ENCODE results near the gene LRIG1. TPM values are rescaled to one million over a fixed set of nuclear protein-coding genes. Genes with fewer than 3 reads are reported as not detected.

The LRIG1 gene
- total RNA-seq, 1 experiment from 2014 or later, result 24.1 TPM

DNA sequence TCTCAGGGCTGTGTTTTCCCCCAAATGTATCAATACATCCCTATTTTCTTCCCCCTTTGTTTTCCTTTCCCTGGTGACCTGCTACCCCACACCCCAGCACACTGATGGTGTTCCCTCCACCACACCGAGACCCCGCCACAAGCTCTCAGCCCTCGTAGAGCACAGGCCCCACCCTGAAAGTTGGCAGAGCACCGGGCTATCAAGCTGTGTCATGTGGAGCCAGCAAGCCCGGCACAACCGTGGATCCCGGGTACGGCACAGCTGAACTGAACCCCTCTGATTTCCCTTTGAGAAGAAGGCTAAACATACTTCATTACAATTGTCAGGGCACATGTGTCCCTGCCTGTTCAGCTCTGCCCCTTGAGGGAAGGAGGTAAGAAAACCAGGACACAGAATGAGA lies 69.9 kb downstream of the LRIG1 start:
- ChIA-PET POLR2A (ENCODE audit: low non-redundant PET) (no interaction called here), CTCF (no interaction called here)
- Histone ChIP-seq H3K27ac (ENCODE audit: low read depth, low read length, poor library complexity, severe bottlenecking) (no peak overlapping the region), H3K4me3 (ENCODE audit: low read depth, low read length, poor library complexity, severe bottlenecking) (no peak overlapping the region), H3K27me3 (replicated peaks; ENCODE audit: insufficient read depth, low read depth, low read length, poor library complexity) (no peaks in the 10 kb centered on the region), H3K4me1 (ENCODE audit: insufficient read depth, low read length, poor library complexity, severe bottlenecking) (peaks cover 18% of the 10 kb centered on the region), H3K9me3 (ENCODE audit: low read depth, low read length, poor library complexity, severe bottlenecking) (no peaks in the 10 kb centered on the region), H3K36me3 (ENCODE audit: insufficient read depth, low read length, poor library complexity, severe bottlenecking) (no peaks in the 10 kb centered on the region)
- BruUV-seq (replicated peaks), result no TSS peak
- intact Hi-C loops (cut with micrococcal nuclease; ENCODE audit: unreplicated experiment), result no loop called here
- TF ChIP-seq, protein P1, sequence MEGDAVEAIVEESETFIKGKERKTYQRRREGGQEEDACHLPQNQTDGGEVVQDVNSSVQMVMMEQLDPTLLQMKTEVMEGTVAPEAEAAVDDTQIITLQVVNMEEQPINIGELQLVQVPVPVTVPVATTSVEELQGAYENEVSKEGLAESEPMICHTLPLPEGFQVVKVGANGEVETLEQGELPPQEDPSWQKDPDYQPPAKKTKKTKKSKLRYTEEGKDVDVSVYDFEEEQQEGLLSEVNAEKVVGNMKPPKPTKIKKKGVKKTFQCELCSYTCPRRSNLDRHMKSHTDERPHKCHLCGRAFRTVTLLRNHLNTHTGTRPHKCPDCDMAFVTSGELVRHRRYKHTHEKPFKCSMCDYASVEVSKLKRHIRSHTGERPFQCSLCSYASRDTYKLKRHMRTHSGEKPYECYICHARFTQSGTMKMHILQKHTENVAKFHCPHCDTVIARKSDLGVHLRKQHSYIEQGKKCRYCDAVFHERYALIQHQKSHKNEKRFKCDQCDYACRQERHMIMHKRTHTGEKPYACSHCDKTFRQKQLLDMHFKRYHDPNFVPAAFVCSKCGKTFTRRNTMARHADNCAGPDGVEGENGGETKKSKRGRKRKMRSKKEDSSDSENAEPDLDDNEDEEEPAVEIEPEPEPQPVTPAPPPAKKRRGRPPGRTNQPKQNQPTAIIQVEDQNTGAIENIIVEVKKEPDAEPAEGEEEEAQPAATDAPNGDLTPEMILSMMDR (conservative IDR thresholded peaks at IDR 0.05; ENCODE audit: low read depth, low read length), result no peak
- no peak for DNase-seq (ENCODE audit: low spot score)

DNA sequence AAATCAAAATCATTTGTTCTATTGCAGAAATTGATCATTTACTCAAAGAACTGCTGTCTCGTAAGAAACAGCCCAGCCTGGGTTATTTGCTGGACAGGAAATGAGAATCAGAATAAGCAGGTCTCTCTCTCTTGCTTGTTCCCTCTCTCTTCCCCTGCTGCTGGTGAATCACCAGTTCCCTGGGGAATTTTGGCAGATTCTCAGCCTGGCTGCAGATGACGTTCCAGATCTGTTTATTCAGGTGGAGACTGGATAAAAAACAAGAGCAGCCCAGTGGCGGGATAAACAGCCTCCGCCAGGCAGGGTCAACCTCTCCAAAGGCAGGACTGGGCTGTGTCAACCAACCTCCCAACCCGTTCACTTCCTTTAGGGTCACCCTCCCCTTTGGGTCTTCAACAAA lies 72.1 kb downstream of the LRIG1 start:
- Histone ChIP-seq H3K4me3 (ENCODE audit: low read depth, low read length, poor library complexity, severe bottlenecking) (no peak overlapping the region), H3K36me3 (ENCODE audit: insufficient read depth, low read length, poor library complexity, severe bottlenecking) (no peaks in the 10 kb centered on the region), H3K9me3 (ENCODE audit: low read depth, low read length, poor library complexity, severe bottlenecking) (no peaks in the 10 kb centered on the region), H3K27me3 (replicated peaks; ENCODE audit: insufficient read depth, low read depth, low read length, poor library complexity) (no peaks in the 10 kb centered on the region), H3K27ac (ENCODE audit: low read depth, low read length, poor library complexity, severe bottlenecking) (peak overlapping the region; percentile 68), H3K4me1 (ENCODE audit: insufficient read depth, low read length, poor library complexity, severe bottlenecking) (peaks cover 18% of the 10 kb centered on the region)
- intact Hi-C loops (cut with micrococcal nuclease; ENCODE audit: unreplicated experiment), result loop anchor here (5.0 kb wide), 1 partner anchor 74 kb away; the partner anchor contains the start of gene LRIG1
- ChIA-PET CTCF (no interaction called here), POLR2A (ENCODE audit: low non-redundant PET) (no interaction called here)
- no TSS peak for BruUV-seq (replicated peaks)
- peak; percentile 89 for DNase-seq (ENCODE audit: low spot score)
- TF ChIP-seq EZH2 (IDR thresholded peaks at IDR 0.05; ENCODE audit: borderline replicate concordance, low read depth, low read length, poor library complexity, severe bottlenecking), result no peak
- TF ChIP-seq, protein P1 (conservative IDR thresholded peaks at IDR 0.05; ENCODE audit: low read depth, low read length), result no peak

DNA sequence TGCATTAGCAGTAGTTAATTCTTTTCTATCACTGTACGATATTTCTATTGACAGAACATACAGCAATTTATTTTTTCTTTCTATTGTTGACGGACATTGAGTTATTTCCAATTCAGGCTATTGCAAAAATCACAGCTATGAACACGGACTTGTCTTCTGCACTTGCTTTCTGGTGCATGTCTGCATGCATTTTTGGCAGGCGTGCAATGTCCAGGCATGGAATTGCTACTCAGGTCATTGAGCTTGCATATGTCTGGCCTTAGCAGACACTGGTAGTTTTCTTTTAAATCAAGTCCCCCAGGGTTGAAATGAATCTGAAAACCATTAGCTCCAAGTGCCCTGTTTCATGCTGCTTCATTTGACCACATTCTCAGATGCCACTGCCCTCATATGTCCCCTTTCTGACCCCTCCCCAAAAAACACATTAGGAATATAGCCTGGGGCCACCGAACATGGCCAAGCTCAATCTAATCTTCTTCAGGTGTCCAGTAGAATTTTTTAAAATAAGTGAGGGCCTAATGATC lies 72.8 kb downstream of the LRIG1 start:
- TF ChIP-seq EZH2 (IDR thresholded peaks at IDR 0.05; ENCODE audit: borderline replicate concordance, low read depth, low read length, poor library complexity, severe bottlenecking), result no peak
- TF ChIP-seq, protein P1 (conservative IDR thresholded peaks at IDR 0.05; ENCODE audit: low read depth, low read length), result no peak
- Histone ChIP-seq H3K4me1 (ENCODE audit: insufficient read depth, low read length, poor library complexity, severe bottlenecking) (peaks cover 18% of the 10 kb centered on the region), H3K9me3 (ENCODE audit: low read depth, low read length, poor library complexity, severe bottlenecking) (no peaks in the 10 kb centered on the region), H3K27ac (ENCODE audit: low read depth, low read length, poor library complexity, severe bottlenecking) (peak overlapping the region; percentile 68), H3K27me3 (replicated peaks; ENCODE audit: insufficient read depth, low read depth, low read length, poor library complexity) (no peaks in the 10 kb centered on the region), H3K4me3 (ENCODE audit: low read depth, low read length, poor library complexity, severe bottlenecking) (no peak overlapping the region), H3K36me3 (ENCODE audit: insufficient read depth, low read length, poor library complexity, severe bottlenecking) (no peaks in the 10 kb centered on the region)
- no peak for DNase-seq (ENCODE audit: low spot score)
- ChIA-PET POLR2A (ENCODE audit: low non-redundant PET) (no interaction called here), CTCF (no interaction called here)
- BruUV-seq (replicated peaks), result no TSS peak
- intact Hi-C loops (cut with micrococcal nuclease; ENCODE audit: unreplicated experiment), result loop anchor here (5.0 kb wide), 1 partner anchor 74 kb away; the partner anchor contains the start of gene LRIG1

Data from A673 (cell line).